ENCODE results near the gene ALPK3.

DNA sequence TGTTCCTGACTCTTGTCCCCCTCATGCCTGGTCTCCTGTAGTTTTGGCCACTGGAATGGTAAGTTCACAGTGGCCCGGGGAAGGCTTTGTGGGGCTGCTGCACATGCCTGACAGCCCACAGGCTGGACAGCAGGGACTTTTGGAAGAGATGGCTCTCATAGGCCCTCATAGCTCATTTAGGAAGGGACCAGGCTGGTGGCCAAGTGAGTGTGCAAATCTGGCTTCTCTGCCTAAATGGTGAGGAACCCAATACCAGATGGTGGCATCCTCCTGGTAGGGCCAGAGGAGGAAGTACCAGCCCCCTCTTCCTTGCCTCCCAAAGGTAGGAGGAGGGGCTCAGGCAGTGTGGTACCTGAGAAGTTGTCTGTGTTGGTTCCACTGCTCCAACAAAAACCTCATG, 25.6 kb downstream of the ALPK3 start:
- TF ChIP-seq TCF7L2 (IDR thresholded peaks at IDR 0.05; ENCODE audit: low read depth, low read length), result no peak
- TF ChIP-seq, protein P1, sequence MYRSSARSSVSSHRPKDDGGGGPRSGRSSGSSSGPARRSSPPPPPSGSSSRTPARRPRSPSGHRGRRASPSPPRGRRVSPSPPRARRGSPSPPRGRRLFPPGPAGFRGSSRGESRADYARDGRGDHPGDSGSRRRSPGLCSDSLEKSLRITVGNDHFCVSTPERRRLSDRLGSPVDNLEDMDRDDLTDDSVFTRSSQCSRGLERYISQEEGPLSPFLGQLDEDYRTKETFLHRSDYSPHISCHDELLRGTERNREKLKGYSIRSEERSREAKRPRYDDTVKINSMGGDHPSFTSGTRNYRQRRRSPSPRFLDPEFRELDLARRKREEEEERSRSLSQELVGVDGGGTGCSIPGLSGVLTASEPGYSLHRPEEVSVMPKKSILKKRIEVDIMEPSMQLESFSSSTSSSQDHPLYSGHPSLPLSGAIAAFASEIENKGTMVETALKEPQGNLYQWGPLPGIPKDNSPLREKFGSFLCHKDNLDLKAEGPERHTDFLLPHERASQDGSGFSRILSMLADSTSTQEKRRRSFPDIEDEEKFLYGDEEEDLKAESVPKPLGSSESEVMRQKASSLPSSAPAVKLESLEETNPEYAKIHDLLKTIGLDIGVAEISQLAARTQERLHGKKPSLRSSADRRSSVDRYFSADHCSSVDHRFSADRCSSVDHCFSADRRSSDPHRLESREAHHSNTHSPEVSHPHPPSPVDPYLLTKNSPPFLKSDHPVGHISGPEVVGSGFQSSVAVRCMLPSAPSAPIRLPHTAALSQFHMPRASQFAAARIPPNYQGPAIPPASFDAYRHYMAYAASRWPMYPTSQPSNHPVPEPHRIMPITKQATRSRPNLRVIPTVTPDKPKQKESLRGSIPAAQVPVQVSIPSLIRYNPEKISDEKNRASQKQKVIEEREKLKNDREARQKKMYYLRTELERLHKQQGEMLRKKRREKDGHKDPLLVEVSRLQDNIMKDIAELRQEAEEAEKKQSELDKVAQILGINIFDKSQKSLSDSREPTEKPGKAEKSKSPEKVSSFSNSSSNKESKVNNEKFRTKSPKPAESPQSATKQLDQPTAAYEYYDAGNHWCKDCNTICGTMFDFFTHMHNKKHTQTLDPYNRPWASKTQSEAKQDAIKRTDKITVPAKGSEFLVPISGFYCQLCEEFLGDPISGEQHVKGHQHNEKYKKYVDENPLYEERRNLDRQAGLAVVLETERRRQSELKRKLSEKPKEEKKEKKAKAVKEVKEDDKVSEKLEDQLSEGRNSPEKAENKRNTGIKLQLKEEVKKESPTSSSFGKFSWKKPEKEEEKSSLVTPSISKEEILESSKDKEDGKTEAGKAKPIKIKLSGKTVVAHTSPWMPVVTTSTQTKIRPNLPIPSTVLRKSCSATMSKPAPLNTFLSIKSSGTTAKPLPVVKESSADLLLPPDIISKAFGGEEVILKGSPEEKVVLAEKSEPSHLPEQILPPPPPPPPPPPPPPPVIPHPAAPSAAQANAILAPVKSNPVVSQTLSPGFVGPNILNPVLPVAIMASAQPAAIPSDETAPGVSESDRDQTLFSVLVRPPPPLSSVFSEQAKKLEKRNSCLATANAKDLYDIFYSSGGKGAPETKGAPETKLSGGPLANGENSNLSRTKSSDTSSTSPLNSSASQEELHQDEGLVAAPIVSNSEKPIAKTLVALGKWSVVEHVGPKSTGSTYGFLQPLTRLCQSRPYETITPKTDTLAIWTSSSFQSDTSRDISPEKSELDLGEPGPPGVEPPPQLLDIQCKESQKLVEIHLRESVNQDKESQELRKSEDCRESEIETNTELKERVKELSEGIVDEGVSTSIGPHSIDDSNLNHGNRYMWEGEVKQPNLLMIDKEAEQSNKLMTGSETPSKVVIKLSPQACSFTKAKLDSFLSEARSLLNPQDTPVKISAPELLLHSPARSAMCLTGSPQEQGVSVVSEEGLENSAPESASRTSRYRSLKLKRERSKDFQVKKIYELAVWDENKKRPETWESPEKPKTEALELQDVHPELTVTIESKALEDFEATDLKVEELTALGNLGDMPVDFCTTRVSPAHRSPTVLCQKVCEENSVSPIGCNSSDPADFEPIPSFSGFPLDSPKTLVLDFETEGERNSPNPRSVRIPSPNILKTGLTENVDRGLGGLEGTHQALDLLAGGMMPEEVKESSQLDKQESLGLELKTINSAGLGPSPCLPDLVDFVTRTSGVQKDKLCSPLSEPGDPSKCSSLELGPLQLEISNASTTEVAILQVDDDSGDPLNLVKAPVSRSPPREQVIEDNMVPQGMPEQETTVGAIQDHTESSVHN (IDR thresholded peaks at IDR 0.05; ENCODE audit: borderline replicate concordance in 1 of 2, low read depth in 1 of 2), result no peak

All from K562 (cell line).